ENCODE measurements around the gene CHRD. TPM values are rescaled to one million over a fixed set of nuclear protein-coding genes. Genes with fewer than 3 reads are reported as not detected.

Gene CHRD
- total and polyA plus RNA-seq, 4 donors: 0.38 to 46.5 (median 12.0) TPM

DNA sequence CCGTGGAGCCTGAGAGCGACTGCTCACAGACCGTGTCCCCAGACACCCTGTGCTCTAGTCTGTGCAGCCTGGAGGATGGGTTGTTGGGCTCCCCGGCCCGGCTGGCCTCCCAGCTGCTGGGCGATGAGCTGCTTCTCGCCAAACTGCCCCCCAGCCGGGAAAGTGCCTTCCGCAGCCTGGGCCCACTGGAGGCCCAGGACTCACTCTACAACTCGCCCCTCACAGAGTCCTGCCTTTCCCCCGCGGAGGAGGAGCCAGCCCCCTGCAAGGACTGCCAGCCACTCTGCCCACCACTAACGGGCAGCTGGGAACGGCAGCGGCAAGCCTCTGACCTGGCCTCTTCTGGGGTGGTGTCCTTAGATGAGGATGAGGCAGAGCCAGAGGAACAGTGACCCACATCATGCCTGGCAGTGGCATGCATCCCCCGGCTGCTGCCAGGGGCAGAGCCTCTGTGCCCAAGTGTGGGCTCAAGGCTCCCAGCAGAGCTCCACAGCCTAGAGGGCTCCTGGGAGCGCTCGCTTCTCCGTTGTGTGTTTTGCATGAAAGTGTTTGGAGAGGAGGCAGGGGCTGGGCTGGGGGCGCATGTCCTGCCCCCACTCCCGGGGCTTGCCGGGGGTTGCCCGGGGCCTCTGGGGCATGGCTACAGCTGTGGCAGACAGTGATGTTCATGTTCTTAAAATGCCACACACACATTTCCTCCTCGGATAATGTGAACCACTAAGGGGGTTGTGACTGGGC is 35.1 kb upstream of the CHRD start:
- Histone ChIP-seq H3K4me1 (ENCODE audit: control insufficient read depth in 1 of 2, insufficient read depth in 2 of 2, low read length in 2 of 2) (no peaks in the 10 kb centered on the region), H3K36me3 (ENCODE audit: control insufficient read depth in 1 of 2, insufficient read depth in 2 of 2, low read length in 1 of 2) (peaks cover 0 to 6% of the 10 kb centered on the region in 2 donors), H3K27me3 (ENCODE audit: control insufficient read depth in 1 of 2, insufficient read depth in 2 of 2, low read length in 1 of 2) (no peaks in the 10 kb centered on the region), H3K4me3 (ENCODE audit: low read length in 2 of 2) (no peak overlapping the region), H3K9me3 (ENCODE audit: control insufficient read depth, low read length) (no peaks in the 10 kb centered on the region), H3K27ac (ENCODE audit: low read depth in 1 of 2, low read length in 2 of 2) (no peak overlapping the region)
- WGBS, 2 donors: 70 to 73% methylated on average over 24 of the region's 24 CpGs
- DNase-seq (peak in 1 of 2 donors; percentile 40), ATAC-seq (ENCODE audit: low FRiP score) (no peak)
- intact Hi-C loops (cut with DNase I): no loop called here

GRCh38 chr3:184345317-184346144 is 34.3 kb upstream of the CHRD start:
- peaks cover 0 to 6% of the 10 kb centered on the region in 2 donors for H3K36me3 ChIP-seq (ENCODE audit: control insufficient read depth in 1 of 2, insufficient read depth in 2 of 2, low read length in 1 of 2)
- H3K27me3 ChIP-seq (ENCODE audit: control insufficient read depth in 1 of 2, insufficient read depth in 2 of 2, low read length in 1 of 2): no peaks in the 10 kb centered on the region
- H3K4me1 ChIP-seq (ENCODE audit: control insufficient read depth in 1 of 2, insufficient read depth in 2 of 2, low read length in 2 of 2): no peaks in the 10 kb centered on the region
- H3K9me3 ChIP-seq (ENCODE audit: control insufficient read depth, low read length): no peaks in the 10 kb centered on the region
- H3K27ac ChIP-seq (ENCODE audit: low read depth in 1 of 2, low read length in 2 of 2): no peak overlapping the region
- DNase-seq: peak in 1 of 2 donors; percentile 63
- 34 to 40% methylated on average over 14 of the region's 14 CpGs for WGBS, 2 donors
- H3K4me3 ChIP-seq (ENCODE audit: low read length in 2 of 2): no peak overlapping the region
- intact Hi-C loops (cut with DNase I): no loop called here
- peak; percentile 23 for ATAC-seq (ENCODE audit: low FRiP score)

DNA sequence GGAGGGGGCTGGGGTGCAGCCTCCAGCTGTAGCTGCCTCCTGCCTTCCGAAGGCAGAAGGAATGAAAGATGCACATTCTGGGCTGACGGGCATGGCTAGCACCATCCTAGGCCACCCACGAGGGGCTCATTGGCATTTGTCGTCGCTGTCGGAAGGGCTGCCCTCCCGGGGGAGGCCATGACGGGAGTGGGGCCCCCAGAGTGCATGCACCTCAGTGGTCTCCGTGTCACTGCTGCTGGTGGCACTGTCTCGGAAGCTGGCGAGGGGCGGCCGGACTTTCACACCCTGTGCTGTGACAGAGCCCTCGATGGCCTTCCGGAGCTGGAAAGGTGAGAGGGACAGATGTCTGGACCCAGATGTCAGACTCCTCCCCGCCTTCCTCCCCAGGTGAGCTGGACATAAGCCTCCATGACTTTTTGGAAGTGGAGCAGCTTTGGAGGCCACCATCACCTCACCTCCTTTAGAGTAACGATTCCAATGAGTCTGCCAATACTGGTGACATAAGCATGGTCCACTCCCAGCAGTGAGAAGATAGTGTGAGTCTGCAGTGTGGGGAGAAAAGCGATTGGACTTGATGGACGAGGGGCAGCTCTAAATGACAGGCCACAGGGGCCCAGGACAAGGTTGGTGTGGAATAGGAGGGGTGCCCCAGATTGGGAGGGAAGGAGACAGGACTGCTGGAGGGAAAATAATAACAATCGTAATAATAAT is 33.2 kb upstream of the CHRD start:
- Histone ChIP-seq H3K27me3 (ENCODE audit: control insufficient read depth in 1 of 2, insufficient read depth in 2 of 2, low read length in 1 of 2) (no peaks in the 10 kb centered on the region), H3K4me1 (ENCODE audit: control insufficient read depth in 1 of 2, insufficient read depth in 2 of 2, low read length in 2 of 2) (no peaks in the 10 kb centered on the region), H3K9me3 (ENCODE audit: control insufficient read depth, low read length) (no peaks in the 10 kb centered on the region), H3K4me3 (ENCODE audit: low read length in 2 of 2) (no peak overlapping the region), H3K27ac (ENCODE audit: low read depth in 1 of 2, low read length in 2 of 2) (no peak overlapping the region), H3K36me3 (ENCODE audit: control insufficient read depth in 1 of 2, insufficient read depth in 2 of 2, low read length in 1 of 2) (peaks cover 0 to 6% of the 10 kb centered on the region in 2 donors)
- no peak for DNase-seq
- WGBS, 2 donors: 80 to 86% methylated on average over 20 of the region's 20 CpGs
- intact Hi-C loops (cut with DNase I): no loop called here
- no peak for ATAC-seq (ENCODE audit: low FRiP score)

- ATAC-seq (ENCODE audit: low FRiP score): no peak
- Histone ChIP-seq H3K27me3 (ENCODE audit: control insufficient read depth in 1 of 2, insufficient read depth in 2 of 2, low read length in 1 of 2) (no peaks in the 10 kb centered on the region), H3K36me3 (ENCODE audit: control insufficient read depth in 1 of 2, insufficient read depth in 2 of 2, low read length in 1 of 2) (peaks cover 0 to 6% of the 10 kb centered on the region in 2 donors), H3K27ac (ENCODE audit: low read depth in 1 of 2, low read length in 2 of 2) (no peak overlapping the region), H3K4me1 (ENCODE audit: control insufficient read depth in 1 of 2, insufficient read depth in 2 of 2, low read length in 2 of 2) (no peaks in the 10 kb centered on the region), H3K9me3 (ENCODE audit: control insufficient read depth, low read length) (no peaks in the 10 kb centered on the region), H3K4me3 (ENCODE audit: low read length in 2 of 2) (no peak overlapping the region)
- 56 to 66% methylated on average over 12 of the region's 12 CpGs for WGBS, 2 donors
- DNase-seq: no peak
- intact Hi-C loops (cut with DNase I): no loop called here
Measured at GRCh38 chr3:184347321-184348056, 32.4 kb upstream of the CHRD start.

DNA sequence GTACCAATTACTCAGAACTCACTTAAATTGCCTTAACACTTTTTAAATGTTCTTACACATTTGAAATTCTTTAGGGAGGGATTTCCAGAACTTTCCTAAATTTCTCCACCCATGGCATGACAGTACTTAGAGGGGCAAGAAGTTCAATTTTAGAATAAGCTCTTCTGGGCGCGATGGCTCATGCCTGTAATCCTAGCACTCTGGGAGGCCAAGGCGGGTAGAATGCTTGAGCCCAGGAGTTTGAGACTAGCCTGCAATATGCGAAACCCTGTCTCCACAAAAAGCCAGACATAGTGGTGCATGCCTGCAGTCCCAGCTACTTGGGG is 31.8 kb upstream of the CHRD start:
- Histone ChIP-seq H3K4me3 (ENCODE audit: low read length in 2 of 2) (no peak overlapping the region), H3K27ac (ENCODE audit: low read depth in 1 of 2, low read length in 2 of 2) (no peak overlapping the region), H3K4me1 (ENCODE audit: control insufficient read depth in 1 of 2, insufficient read depth in 2 of 2, low read length in 2 of 2) (no peaks in the 10 kb centered on the region), H3K27me3 (ENCODE audit: control insufficient read depth in 1 of 2, insufficient read depth in 2 of 2, low read length in 1 of 2) (no peaks in the 10 kb centered on the region), H3K36me3 (ENCODE audit: control insufficient read depth in 1 of 2, insufficient read depth in 2 of 2, low read length in 1 of 2) (peaks cover 0 to 6% of the 10 kb centered on the region in 2 donors), H3K9me3 (ENCODE audit: control insufficient read depth, low read length) (no peaks in the 10 kb centered on the region)
- no peak for ATAC-seq (ENCODE audit: low FRiP score)
- DNase-seq: no peak
- intact Hi-C loops (cut with DNase I): no loop called here
- WGBS, 2 donors: 77 to 79% methylated on average over 4 of the region's 4 CpGs

GRCh38 chr3:184349563-184350470 is 30.0 kb upstream of the CHRD start:
- no peak for DNase-seq
- WGBS, 2 donors: 82 to 85% methylated on average over 10 of the region's 10 CpGs
- no peak overlapping the region for H3K27ac ChIP-seq (ENCODE audit: low read depth in 1 of 2, low read length in 2 of 2)
- no peak for ATAC-seq (ENCODE audit: low FRiP score)
- no peaks in the 10 kb centered on the region for H3K9me3 ChIP-seq (ENCODE audit: control insufficient read depth, low read length)
- H3K36me3 ChIP-seq (ENCODE audit: control insufficient read depth in 1 of 2, insufficient read depth in 2 of 2, low read length in 1 of 2): peaks cover 0 to 2% of the 10 kb centered on the region in 2 donors
- H3K4me1 ChIP-seq (ENCODE audit: control insufficient read depth in 1 of 2, insufficient read depth in 2 of 2, low read length in 2 of 2): no peaks in the 10 kb centered on the region
- intact Hi-C loops (cut with DNase I): no loop called here
- H3K27me3 ChIP-seq (ENCODE audit: control insufficient read depth in 1 of 2, insufficient read depth in 2 of 2, low read length in 1 of 2): no peaks in the 10 kb centered on the region
- H3K4me3 ChIP-seq (ENCODE audit: low read length in 2 of 2): no peak overlapping the region

DNA sequence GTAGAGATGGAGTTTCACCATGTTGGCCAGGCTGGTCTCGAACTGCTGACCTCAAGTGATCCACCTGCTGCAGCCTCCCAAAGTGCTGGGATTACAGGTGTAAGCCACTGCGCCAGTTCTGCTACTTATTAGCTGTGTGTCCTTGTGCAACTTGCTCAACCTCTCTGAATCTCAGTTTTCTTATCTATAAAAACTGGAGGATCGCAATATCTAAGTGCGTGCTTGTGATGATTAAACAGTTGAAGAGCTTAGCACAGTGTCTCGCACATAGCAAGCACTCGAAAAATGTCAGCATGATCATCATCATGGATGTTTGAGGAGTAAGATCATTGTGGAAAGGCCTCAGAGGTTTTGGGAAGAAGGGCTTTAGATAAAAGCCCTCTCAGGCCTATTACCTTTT is 29.2 kb upstream of the CHRD start:
- Histone ChIP-seq H3K9me3 (ENCODE audit: control insufficient read depth, low read length) (no peaks in the 10 kb centered on the region), H3K27ac (ENCODE audit: low read depth in 1 of 2, low read length in 2 of 2) (no peak overlapping the region), H3K36me3 (ENCODE audit: control insufficient read depth in 1 of 2, insufficient read depth in 2 of 2, low read length in 1 of 2) (no peaks in the 10 kb centered on the region), H3K4me3 (ENCODE audit: low read length in 2 of 2) (no peak overlapping the region), H3K4me1 (ENCODE audit: control insufficient read depth in 1 of 2, insufficient read depth in 2 of 2, low read length in 2 of 2) (no peaks in the 10 kb centered on the region), H3K27me3 (ENCODE audit: control insufficient read depth in 1 of 2, insufficient read depth in 2 of 2, low read length in 1 of 2) (no peaks in the 10 kb centered on the region)
- ATAC-seq (ENCODE audit: low FRiP score) (no peak), DNase-seq (no peak)
- WGBS, 2 donors: 94 to 97% methylated on average over 6 of the region's 6 CpGs
- intact Hi-C loops (cut with DNase I): no loop called here

Measured in aorta (tissue), 5 donors.